HepG2 (cell line): Measurements from ENCODE around the gene ATP8B4. TPM values are rescaled to one million over a fixed set of nuclear protein-coding genes. Genes with fewer than 3 reads are reported as not detected.

ENCODE experiments used
- ATAC-seq: fragments of 200-7000 bp; cut with Tn5 transposase; 3 replicates; pipeline ENCODE4 v1.9.1; 2020; ENCODE audit warnings: mild to moderate bottlenecking, moderate library complexity
- BruUV-seq: library from RNA; stranded (reverse); fragments of 400-500 nt; replicated peaks from 2 replicates; lab custom pipeline; 2021; lab: Mats Ljungman, UMichigan
- CTCF ChIA-PET: fragments of 300-600 bp; formaldehyde crosslinking; extraction: SDS; loops from one replicate; lab custom pipeline; 2021; ENCODE audit warnings: low total read pairs, inconsistent platforms, low intra/inter-chr PET ratio; lab: Yijun Ruan, JAX
- POLR2A ChIA-PET: fragments of 350-600 bp; sonication (Branson Sonifier 250); formaldehyde crosslinking; loops from one replicate; lab custom pipeline; 2020; ENCODE audit warnings: antibody characterized with exemption, inconsistent platforms; lab: Yijun Ruan, JAX
- DNase-seq: peaks from one replicate; pipeline ENCODE4 v3.0.0-alpha.2; 2015; ENCODE audit warnings: low spot score
- FAIRE-seq: peaks from 3 replicates; lab custom pipeline; 2011; peaks lifted over from hg19 to GRCh38; lab: Jason Lieb, UNC
- H2AFZ ChIP-seq: one replicate; pipeline ENCODE4 v1.6.1; 2011; ENCODE audit warnings: low read length, inconsistent platforms
- H3K27ac ChIP-seq: fragments of 300-600 bp; 3 replicates; pipeline ENCODE4 v1.8.0; 2011; ENCODE audit warnings: mixed run types, mild to moderate bottlenecking, mixed read lengths, low read length, inconsistent platforms; ENCODE audit not compliant: insufficient read depth; ENCODE audit errors: extremely low read length
- H3K27me3 ChIP-seq, 2 experiments: fragments of 200-600 bp in 1 of 2; 2 replicates in 1 of 2; 3 replicates in 1 of 2; pipeline versions ENCODE4 v1.6.0 to v1.8.0; 2011; ENCODE audit warnings: low read length in 2 of 2, mild to moderate bottlenecking in 2 of 2, moderate library complexity in 2 of 2, inconsistent platforms in 1 of 2; ENCODE audit not compliant: insufficient read depth in 2 of 2, control insufficient read depth in 1 of 2
- H3K36me3 ChIP-seq, 2 experiments: fragments of 200-600 bp in 1 of 2; replicated peaks in 1 of 2; 2 replicates in 1 of 2; 3 replicates in 1 of 2; pipeline versions ENCODE4 v1.5.1 to v1.8.0; 2011; ENCODE audit warnings: low read length in 2 of 2, inconsistent platforms in 1 of 2; ENCODE audit not compliant: insufficient read depth in 2 of 2, control insufficient read depth in 1 of 2
- H3K4me1 ChIP-seq: 2 replicates; pipeline ENCODE4 v1.5.1; 2012; ENCODE audit warnings: low read length, inconsistent platforms; ENCODE audit not compliant: insufficient read depth
- H3K4me2 ChIP-seq: 2 replicates; pipeline ENCODE4 v1.6.0; 2011; ENCODE audit warnings: low read depth, low read length, inconsistent platforms
- H3K4me3 ChIP-seq, 3 experiments: fragments of 200-600 bp in 1 of 3; sonication (generic), shearing (Covaris generic) in 1 of 3; replicated peaks in 1 of 3; 2 replicates each; pipeline ENCODE4 v1.5.1; 2011 to 2016; ENCODE audit warnings: low read length in 3 of 3, inconsistent platforms in 2 of 3, low read depth in 2 of 3, mild to moderate bottlenecking in 2 of 3, control low read depth in 1 of 3, mixed read lengths in 1 of 3; ENCODE audit not compliant: insufficient read depth in 1 of 3
- H3K79me2 ChIP-seq: one replicate; pipeline ENCODE4 v1.6.1; 2011; ENCODE audit warnings: low read length, inconsistent platforms; ENCODE audit not compliant: insufficient read depth
- H3K9ac ChIP-seq: 2 replicates; pipeline ENCODE4 v1.6.0; 2011; ENCODE audit warnings: mild to moderate bottlenecking, low read depth, low read length, inconsistent platforms; ENCODE audit not compliant: insufficient read depth
- H3K9me3 ChIP-seq: 2 replicates; pipeline ENCODE4 v1.5.1; 2012; ENCODE audit warnings: mild to moderate bottlenecking, low read length
- H4K20me1 ChIP-seq: 2 replicates; pipeline ENCODE4 v1.6.0; 2011; ENCODE audit warnings: inconsistent platforms, mild to moderate bottlenecking, low read length, moderate library complexity; ENCODE audit not compliant: insufficient read depth
- BHLHE40 ChIP-seq: IDR thresholded peaks from 2 replicates; pipeline ENCODE4 v1.6.1; 2011; ENCODE audit warnings: low read length, improper control_type of control experiment
- EEA1 ChIP-seq: sonication (generic); formaldehyde crosslinking; IDR thresholded peaks from 2 replicates; pipeline ENCODE4 v1.5.1; 2020; ENCODE audit warnings: mild to moderate bottlenecking, missing genetic modification reagents, borderline replicate concordance
- FIP1L1 ChIP-seq: fragments of 200-400 bp; formaldehyde crosslinking; IDR thresholded peaks from 2 replicates; pipeline ENCODE4 v1.6.1; 2018; ENCODE audit warnings: low read depth, mild to moderate bottlenecking, low read length, moderate library complexity, borderline replicate concordance; ENCODE audit not compliant: insufficient read depth
- FOXK1 ChIP-seq: sonication (generic); formaldehyde crosslinking; IDR thresholded peaks from 2 replicates; pipeline ENCODE4 v1.4.0; 2020; ENCODE audit warnings: low read depth, missing genetic modification reagents, borderline replicate concordance
- FOXM1 ChIP-seq: sonication (generic); formaldehyde crosslinking; IDR thresholded peaks from 2 replicates; pipeline ENCODE4 v1.5.0; 2020; ENCODE audit warnings: missing genetic modification reagents
- HNRNPL ChIP-seq: fragments of 200-400 bp; formaldehyde crosslinking; IDR thresholded peaks from 2 replicates; pipeline ENCODE4 v1.6.1; 2017; ENCODE audit warnings: mild to moderate bottlenecking, low read depth, low read length
- IKZF4 ChIP-seq: sonication (generic); formaldehyde crosslinking; IDR thresholded peaks from 2 replicates; pipeline ENCODE4 v1.5.1; 2020; ENCODE audit warnings: borderline replicate concordance, mild to moderate bottlenecking, low read depth, missing genetic modification reagents; ENCODE audit errors: not compliant biosample characterization
- MED13 ChIP-seq: sonication (generic); formaldehyde crosslinking; IDR thresholded peaks from 2 replicates; pipeline ENCODE4 v1.5.0; 2020; ENCODE audit warnings: missing genetic modification reagents
- MTERF4 ChIP-seq: sonication (generic); formaldehyde crosslinking; IDR thresholded peaks from 2 replicates; pipeline ENCODE4 v1.8.0; 2023; ENCODE audit warnings: mild to moderate bottlenecking, missing genetic modification reagents
- MXD1 ChIP-seq: sonication (generic); formaldehyde crosslinking; IDR thresholded peaks from 2 replicates; pipeline ENCODE4 v1.4.0; 2020; ENCODE audit warnings: mild to moderate bottlenecking, missing genetic modification reagents
- RBM39 ChIP-seq: fragments of 200-400 bp; formaldehyde crosslinking; IDR thresholded peaks from one replicate; pipeline ENCODE4 v1.6.1; 2018; ENCODE audit warnings: antibody characterized with exemption, mild to moderate bottlenecking, low read depth, low read length; ENCODE audit not compliant: poor library complexity, severe bottlenecking
- SP140L ChIP-seq: sonication (generic); formaldehyde crosslinking; IDR thresholded peaks from 2 replicates; pipeline ENCODE4 v1.4.0; 2020; ENCODE audit warnings: missing genetic modification reagents, borderline replicate concordance
- TRAFD1 ChIP-seq: sonication (generic); formaldehyde crosslinking; IDR thresholded peaks from 2 replicates; pipeline ENCODE4 v1.5.1; 2020; ENCODE audit warnings: missing genetic modification reagents, mild to moderate bottlenecking, borderline replicate concordance
- ZC3H13 ChIP-seq: sonication (generic); formaldehyde crosslinking; IDR thresholded peaks from 2 replicates; pipeline ENCODE4 v1.8.1; 2023; ENCODE audit warnings: mild to moderate bottlenecking, missing genetic modification reagents, moderate library complexity
- ZNF367 ChIP-seq: sonication (generic); formaldehyde crosslinking; IDR thresholded peaks from 2 replicates; pipeline ENCODE4 v1.4.0; 2020; ENCODE audit warnings: missing genetic modification reagents, borderline replicate concordance
- ZNF430 ChIP-seq: sonication (generic); formaldehyde crosslinking; IDR thresholded peaks from 2 replicates; pipeline ENCODE4 v1.9.0; 2021; ENCODE audit warnings: mild to moderate bottlenecking, missing genetic modification reagents
- ZNF503 ChIP-seq: sonication (generic); formaldehyde crosslinking; IDR thresholded peaks from 2 replicates; pipeline ENCODE4 v1.4.0; 2020; ENCODE audit warnings: missing genetic modification reagents
- ZNF616 ChIP-seq: sonication (generic); formaldehyde crosslinking; IDR thresholded peaks from 2 replicates; pipeline ENCODE4 v1.5.0; 2020; ENCODE audit warnings: low read depth, mild to moderate bottlenecking, missing genetic modification reagents
- ZNF629 ChIP-seq: sonication (generic); formaldehyde crosslinking; conservative IDR thresholded peaks from 2 replicates; pipeline ENCODE4 v1.5.0; 2020; ENCODE audit warnings: missing genetic modification reagents
- ZSCAN25 ChIP-seq: sonication (generic); formaldehyde crosslinking; IDR thresholded peaks from 2 replicates; pipeline ENCODE4 v1.8.0; 2022; ENCODE audit warnings: mild to moderate bottlenecking, missing genetic modification reagents
- WGBS: methylation state at CpG from one replicate; pipeline ENCODE4 v1.1.6; 2017; ENCODE audit warnings: low lambda C conversion rate; 5-methylcytosine and 5-hydroxymethylcytosine counted together
- in situ Hi-C: cut with HindIII; loops from 2 replicates; pipeline ENCODE4 v1.10.0; 2017; ENCODE audit warnings: low pct_unique_long_range_greater_than_20kb; ENCODE audit not compliant: extremely low pct_ligation_motif_present
- intact Hi-C: fragments of 100-400 bp; cut with micrococcal nuclease; formaldehyde crosslinking; loops from one replicate; pipeline ENCODE4 v1.10.0; 2022; ENCODE audit not compliant: unreplicated experiment
- polyA plus RNA-seq, 8 experiments: library from polyadenylated mRNA; depleted of rRNA in 3 of 8; stranded (reverse) in 7 of 8; unstranded in 1 of 8; fragments of >200 nt; fragmentation: Illumina TruSeq in 4 of 8; extraction: Trizol in 4 of 8; gene quantifications; 2 replicates each; pipeline versions ENCODE4 v1.2.1 to v1.2.3, GENCODE V29; 2011 to 2016; ENCODE audit warnings: low read depth in 4 of 8, missing spikeins in 1 of 8, mixed read lengths in 1 of 8; ENCODE audit not compliant: insufficient read depth in 1 of 8
- total RNA-seq, 5 experiments: library from RNA; depleted of rRNA; stranded (reverse); fragments of >200 nt; fragmentation: Illumina TruSeq; extraction: Trizol; gene quantifications; 2 replicates each; pipeline ENCODE4 v1.2.3, GENCODE V29; 2016; ENCODE audit warnings: low read depth in 1 of 5

Gene ATP8B4
- total and polyA plus RNA-seq, 2 of the 13 experiments (the other 11 are each of a cell fraction or from before 2014, with no cell fraction given): 0.24 to 0.69 TPM

- CTCF ChIA-PET: no interaction called here
- H3K79me2 ChIP-seq: no peaks in the 10 kb centered on the region
- H3K9ac ChIP-seq: no peak overlapping the region
- peaks cover 9% of the 10 kb centered on the region; the same call in 1 of the 2 replicates for H3K9me3 ChIP-seq
- H3K4me2 ChIP-seq: no peak overlapping the region
- in situ Hi-C loops: no loop called here
- H3K27me3 ChIP-seq: no peaks in the 10 kb centered on the region
- H3K4me1 ChIP-seq: no peaks in the 10 kb centered on the region
- H4K20me1 ChIP-seq: no peaks in the 10 kb centered on the region
- TF ChIP-seq MED13 (CRISPR knock-in tag) (no peak), EEA1 (CRISPR knock-in tag) (no peak), ZSCAN25 (CRISPR knock-in tag) (no peak), ZC3H13 (CRISPR knock-in tag) (no peak), FOXK1 (CRISPR knock-in tag) (no peak), ZNF629 (CRISPR knock-in tag) (no peak), FOXM1 (no peak), ZNF430 (CRISPR knock-in tag) (no peak), ZNF367 (no peak), ZNF616 (CRISPR knock-in tag) (no peak), RBM39 (no peak), SP140L (CRISPR knock-in tag) (no peak), FIP1L1 (no peak), ZNF503 (no peak), TRAFD1 (no peak), MTERF4 (CRISPR knock-in tag) (no peak), BHLHE40 (no peak), IKZF4 (CRISPR knock-in tag) (no peak), MXD1 (CRISPR knock-in tag) (no peak), HNRNPL (no peak)
- ATAC-seq (no peak), DNase-seq (no peak), FAIRE-seq (no peak)
- H3K27ac ChIP-seq: no peak overlapping the region
- POLR2A ChIA-PET: no interaction called here
- 37% methylated on average over 2 of the region's 2 CpGs for WGBS
- H3K36me3 ChIP-seq: no peaks in the 10 kb centered on the region
- intact Hi-C loops: no loop called here
- H2AFZ ChIP-seq: no peak overlapping the region
- BruUV-seq: no TSS peak
- H3K4me3 ChIP-seq: no peak overlapping the region
Measured at GRCh38 chr15:50044904-50045303, 74.1 kb downstream of the ATP8B4 start.
